ENCODE results near the gene ZNF534. TPM values are rescaled to one million over a fixed set of nuclear protein-coding genes. Genes with fewer than 3 reads are reported as not detected.

ZNF534 gene
- total and polyA plus RNA-seq, 2 of the 8 experiments (the other 6 are each of a cell fraction or from before 2014, with no cell fraction given) = not detected

DNA sequence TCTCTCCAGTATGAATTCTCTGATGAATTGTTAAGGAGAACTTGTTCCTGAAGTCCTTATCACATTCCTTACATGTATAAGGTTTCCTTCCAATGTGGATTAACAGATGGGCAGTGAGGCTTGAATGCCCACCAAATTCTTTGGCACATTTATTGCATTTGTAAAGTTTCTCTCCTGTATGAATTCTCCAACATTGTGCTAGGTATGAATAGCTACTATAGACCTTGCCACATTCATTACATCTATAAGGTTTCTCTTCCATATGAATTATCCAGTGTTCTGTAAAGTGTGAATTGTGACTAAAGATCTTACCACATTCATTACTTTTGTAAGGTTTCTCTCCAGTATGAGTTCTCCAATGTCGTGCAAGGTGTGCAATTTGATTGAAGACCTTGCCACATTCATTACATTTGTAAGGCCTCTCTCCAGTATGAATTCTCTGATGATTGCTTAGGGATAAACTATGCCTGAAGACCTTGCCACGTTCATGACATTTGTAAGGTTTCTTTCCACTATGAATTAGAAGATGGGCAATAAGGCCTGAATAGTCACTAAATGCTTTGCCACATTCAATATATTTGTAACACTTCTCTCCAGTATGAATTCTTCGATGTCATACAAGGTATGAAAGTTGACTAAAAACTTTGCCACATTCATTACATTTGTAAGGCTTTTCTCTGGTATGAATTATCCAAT is 44.9 kb downstream of the ZNF534 start:
- FAIRE-seq = no peak
- H3K18ac ChIP-seq (ENCODE audit: extremely low read depth, low read length) = no peak overlapping the region
- no peak overlapping the region for H3K27ac ChIP-seq (ENCODE audit: low read depth, low read length)
- no peak overlapping the region for H2BK5ac ChIP-seq (ENCODE audit: low read depth, low read length)
- no peak overlapping the region for H2BK20ac ChIP-seq (ENCODE audit: low read length)
- H2AK5ac ChIP-seq (ENCODE audit: low read depth, low read length) = no peak overlapping the region
- H2AFZ ChIP-seq (ENCODE audit: low read length) = no peak overlapping the region
- ChIA-PET POLR2A (ENCODE audit: partially characterized antibody) (no interaction called here), CTCF (ENCODE audit: partially characterized antibody) (no interaction called here)
- no peaks in the 10 kb centered on the region for H3K4me1 ChIP-seq (replicated peaks in 1 of 4; ENCODE audit: control insufficient read depth in 3 of 4, insufficient read depth in 4 of 4, low read length in 3 of 4)
- no peak overlapping the region for H3K4me3 ChIP-seq (ENCODE audit: extremely low read depth in 1 of 4, insufficient read depth in 2 of 4, low read depth in 3 of 4, low read length in 4 of 4)
- no peak overlapping the region for H3K56ac ChIP-seq (replicated peaks; ENCODE audit: insufficient read length, low read depth, low read length)
- no peaks in the 10 kb centered on the region for H3K23me2 ChIP-seq (ENCODE audit: low read depth, low read length)
- no peak overlapping the region for H3K9ac ChIP-seq (replicated peaks in 1 of 4; ENCODE audit: extremely low read depth in 1 of 4, low read depth in 3 of 4, low read length in 3 of 4)
- no peak for DNase-seq (ENCODE audit: low read depth in 1 of 2, low spot score in 2 of 2)
- no peak overlapping the region for H2BK12ac ChIP-seq (ENCODE audit: low read depth, low read length)
- H3K27me3 ChIP-seq (replicated peaks in 1 of 4; ENCODE audit: control insufficient read depth in 3 of 4, extremely low read depth in 1 of 4, insufficient read depth in 3 of 4, low read length in 3 of 4) = no peaks in the 10 kb centered on the region
- no peak overlapping the region for H4K91ac ChIP-seq (replicated peaks; ENCODE audit: insufficient read length, low read length)
- no peak overlapping the region for H3K23ac ChIP-seq (ENCODE audit: insufficient read length)
- H3K36me3 ChIP-seq (ENCODE audit: control insufficient read depth in 2 of 4, insufficient read depth in 4 of 4, low read length in 3 of 4) = peaks cover 0 to 3% (median 0%) of the 10 kb centered on the region in 4 experiments; a peak in 1 of 8 replicates
- H2BK15ac ChIP-seq (ENCODE audit: low read length) = no peak overlapping the region
- H3K79me1 ChIP-seq (ENCODE audit: low read depth, low read length) = no peaks in the 10 kb centered on the region
- H3K14ac ChIP-seq (ENCODE audit: insufficient read length) = no peak overlapping the region
- TF ChIP-seq GTF2F1 (IDR thresholded peaks at IDR 0.05; ENCODE audit: borderline replicate concordance, low read depth, low read length) (no peak), ZNF274 (IDR thresholded peaks at IDR 0.05; ENCODE audit: borderline replicate concordance, extremely low read depth, low read length) (peak; percentile 88)
- H3K4me2 ChIP-seq (ENCODE audit: insufficient read depth in 1 of 2, low read depth in 2 of 2, low read length in 2 of 2) = no peak overlapping the region
- H4K8ac ChIP-seq (ENCODE audit: extremely low read depth, insufficient read depth, low read length) = no peak overlapping the region
- H2BK120ac ChIP-seq (replicated peaks; ENCODE audit: low read depth, low read length) = no peak overlapping the region
- WGBS, 2 experiments (ENCODE audit: extremely low coverage in 1 of 2, insufficient coverage in 1 of 2, insufficient read length in 1 of 2, insufficient replicate concordance in 2 of 2, low coverage in 1 of 2, low lambda C conversion rate in 2 of 2, missing lambda C conversion rate in 1 of 2) = 75% methylated on average over 3 of the region's 3 CpGs; no CpG with 5 or more reads in 1 of the 2 experiments
- no peak overlapping the region for H3K4ac ChIP-seq (replicated peaks; ENCODE audit: insufficient read length, low read depth, low read length)
- H3K9me3 ChIP-seq (ENCODE audit: insufficient read depth in 2 of 2, low read depth in 1 of 2, low read length in 1 of 2) = peaks cover 80 to 89% of the 10 kb centered on the region in 2 experiments
- H3K79me2 ChIP-seq (ENCODE audit: control insufficient read depth in 1 of 2, insufficient read depth in 2 of 2, low read length in 2 of 2) = no peaks in the 10 kb centered on the region
- no peak overlapping the region for H4K5ac ChIP-seq (ENCODE audit: insufficient read length, low read depth, low read length)
- H4K20me1 ChIP-seq (replicated peaks in 1 of 2; ENCODE audit: control insufficient read depth in 1 of 2, insufficient read depth in 2 of 2, low read length in 2 of 2) = no peaks in the 10 kb centered on the region

Measured in H1 (cell line).